Hepatocyte (in vitro differentiated cells): ENCODE results near the gene CHRD. TPM values are rescaled to one million over a fixed set of nuclear protein-coding genes. Genes with fewer than 3 reads are reported as not detected.

Source experiments
- DNase-seq: peaks from one replicate; pipeline ENCODE4 v3.0.0-alpha.2; 2016; ENCODE audit warnings: low spot score
- H2AFZ ChIP-seq: fragments of 200-600 bp; sonication (generic); 2 replicates; pipeline ENCODE4 v1.6.0; 2016; ENCODE audit warnings: antibody characterized with exemption, mild to moderate bottlenecking
- H3K27ac ChIP-seq: fragments of 200-600 bp; sonication (generic); 2 replicates; pipeline ENCODE4 v1.5.1; 2016; ENCODE audit warnings: mild to moderate bottlenecking
- H3K27me3 ChIP-seq: fragments of 200-600 bp; sonication (generic); 2 replicates; pipeline ENCODE4 v1.6.1; 2016
- H3K36me3 ChIP-seq: fragments of 200-600 bp; sonication (generic); replicated peaks from 2 replicates; pipeline ENCODE4 v1.5.1; 2016; ENCODE audit warnings: low read depth; ENCODE audit not compliant: insufficient read depth
- H3K4me1 ChIP-seq: fragments of 200-600 bp; sonication (generic); 2 replicates; pipeline ENCODE4 v1.5.1; 2016; ENCODE audit warnings: mild to moderate bottlenecking, moderate library complexity; ENCODE audit not compliant: insufficient read depth
- H3K4me2 ChIP-seq: fragments of 200-600 bp; sonication (generic); 2 replicates; pipeline ENCODE4 v1.6.0; 2016
- H3K4me3 ChIP-seq: fragments of 200-600 bp; sonication (generic); 2 replicates; pipeline ENCODE4 v1.5.1; 2016; ENCODE audit warnings: mild to moderate bottlenecking
- H3K79me2 ChIP-seq: fragments of 200-600 bp; sonication (generic); 2 replicates; pipeline ENCODE4 v1.6.0; 2017; ENCODE audit warnings: mild to moderate bottlenecking
- H3K9me2 ChIP-seq: fragments of 200-600 bp; sonication (generic); replicated peaks from 2 replicates; pipeline ENCODE4 v1.6.0; 2017; ENCODE audit warnings: mild to moderate bottlenecking; ENCODE audit not compliant: insufficient read depth
- H3K9me3 ChIP-seq: fragments of 200-600 bp; sonication (generic); 2 replicates; pipeline ENCODE4 v1.5.1; 2016; ENCODE audit warnings: low read depth, mild to moderate bottlenecking
- H4K20me1 ChIP-seq: fragments of 200-600 bp; sonication (generic); 2 replicates; pipeline ENCODE4 v1.6.0; 2016; ENCODE audit warnings: mild to moderate bottlenecking; ENCODE audit not compliant: insufficient read depth, poor library complexity, severe bottlenecking
- CTCF ChIP-seq: fragments of 200-600 bp; sonication (generic); IDR thresholded peaks from 2 replicates; pipeline ENCODE4 v1.5.1; 2016; ENCODE audit warnings: antibody characterized with exemption, mild to moderate bottlenecking; ENCODE audit not compliant: poor library complexity
- EZH2 ChIP-seq: fragments of 200-600 bp; sonication (generic); IDR thresholded peaks from 2 replicates; pipeline ENCODE4 v1.6.1; 2016; ENCODE audit warnings: antibody characterized with exemption, mild to moderate bottlenecking, borderline replicate concordance
- EZH2phosphoT487 ChIP-seq: fragments of 200-600 bp; sonication (generic); IDR thresholded peaks from one replicate; pipeline ENCODE4 v1.6.1; 2018; ENCODE audit warnings: antibody characterized with exemption, mild to moderate bottlenecking, low read depth, moderate library complexity; ENCODE audit not compliant: unreplicated experiment, severe bottlenecking
- WGBS: methylation state at CpG from one replicate; pipeline ENCODE4 v1.1.6; 2016; ENCODE audit warnings: low lambda C conversion rate; ENCODE audit errors: missing lambda C conversion rate; 5-methylcytosine and 5-hydroxymethylcytosine counted together
- polyA plus RNA-seq: library from polyadenylated mRNA; unstranded; fragments of >200 nt; fragmentation: Nextera tagmentation; extraction: Ambion mirVana; gene quantifications from 2 replicates; pipeline ENCODE4 v1.2.1, GENCODE V29; 2016
- total RNA-seq: library from RNA; depleted of rRNA; stranded (reverse); fragments of >200 nt; gene quantifications from 2 replicates; pipeline ENCODE4 v1.2.3, GENCODE V29; 2014

The CHRD gene
- total and polyA plus RNA-seq, 2 experiments from 2014 or later: 13.6 to 16.1 TPM

GRCh38 chr3:184360929-184361531 lies 18.8 kb upstream of the CHRD start:
- H4K20me1 ChIP-seq: no peaks in the 10 kb centered on the region
- H3K9me3 ChIP-seq: no peaks in the 10 kb centered on the region
- no peak for DNase-seq
- H3K4me3 ChIP-seq: peak overlapping the region; percentile 93
- H2AFZ ChIP-seq: peak overlapping the region; percentile 53
- no peaks in the 10 kb centered on the region for H3K9me2 ChIP-seq
- 9% methylated on average over 19 of the region's 24 CpGs for WGBS
- H3K27me3 ChIP-seq: no peaks in the 10 kb centered on the region
- no peaks in the 10 kb centered on the region for H3K36me3 ChIP-seq
- H3K4me1 ChIP-seq: peaks cover 26% of the 10 kb centered on the region
- no peak for TF ChIP-seq EZH2phosphoT487
- TF ChIP-seq CTCF: no peak
- no peak for TF ChIP-seq EZH2
- peaks cover 43% of the 10 kb centered on the region for H3K79me2 ChIP-seq
- H3K4me2 ChIP-seq: peak overlapping the region; percentile 98
- H3K27ac ChIP-seq: peak overlapping the region; percentile 98

- no peak for TF ChIP-seq EZH2
- DNase-seq: peak; percentile 93
- Histone ChIP-seq H4K20me1 (no peaks in the 10 kb centered on the region), H3K4me2 (peak within 1 kb of the TSS; percentile 98), H3K9me3 (no peaks in the 10 kb centered on the region), H2AFZ (peak within 1 kb of the TSS; percentile 53), H3K36me3 (no peaks in the 10 kb centered on the region), H3K4me3 (peak within 1 kb of the TSS; percentile 93), H3K27ac (peak within 1 kb of the TSS; percentile 98), H3K27me3 (no peaks in the 10 kb centered on the region), H3K9me2 (no peaks in the 10 kb centered on the region), H3K79me2 (peaks cover 43% of the 10 kb centered on the region), H3K4me1 (peaks cover 26% of the 10 kb centered on the region)
- WGBS: 3% methylated on average over 21 of the region's 56 CpGs
Measured at GRCh38 chr3:184361532-184361931, 18.3 kb upstream of the CHRD start, which contains the start of the genes CLCN2 and POLR2H. TSS of gene CLCN2 (minus strand) at chr3:184361605. CDS start at chr3:184361479, 126 bp downstream. TSS of gene POLR2H (plus strand) at chr3:184361710. CDS start at chr3:184363493, 1,783 bp downstream.

- H3K4me3 ChIP-seq: peak overlapping the region; percentile 93
- H3K9me3 ChIP-seq: no peaks in the 10 kb centered on the region
- peaks cover 43% of the 10 kb centered on the region for H3K79me2 ChIP-seq
- H3K27ac ChIP-seq: peak overlapping the region; percentile 98
- H3K9me2 ChIP-seq: no peaks in the 10 kb centered on the region
- no peak for TF ChIP-seq EZH2phosphoT487
- no peak for TF ChIP-seq EZH2
- TF ChIP-seq CTCF: no peak
- peak overlapping the region; percentile 42 for H2AFZ ChIP-seq
- no peaks in the 10 kb centered on the region for H3K27me3 ChIP-seq
- peak; percentile 81 for DNase-seq
- no peaks in the 10 kb centered on the region for H3K36me3 ChIP-seq
- peaks cover 26% of the 10 kb centered on the region for H3K4me1 ChIP-seq
- 2% methylated on average over 27 of the region's 38 CpGs for WGBS
- no peaks in the 10 kb centered on the region for H4K20me1 ChIP-seq
- H3K4me2 ChIP-seq: peak overlapping the region; percentile 98
Measured at GRCh38 chr3:184361932-184362667, 17.8 kb upstream of the CHRD start.
